Measurements from ENCODE around the gene PRKAR1B. TPM values are rescaled to one million over a fixed set of nuclear protein-coding genes. Genes with fewer than 3 reads are reported as not detected.

Gene PRKAR1B
- total RNA-seq, 2 donors from 2014 or later: 15.1 to 15.9 TPM

GRCh38 chr7:571096-571717 is 155.9 kb downstream of the PRKAR1B start:
- DNase-seq (ENCODE audit: low spot score): no peak
- Histone ChIP-seq H3K4me3 (no peak overlapping the region), H3K36me3 (no peaks in the 10 kb centered on the region), H3K4me1 (peaks cover 0 to 19% of the 10 kb centered on the region in 2 donors), H3K27ac (no peak overlapping the region), H3K27me3 (no peaks in the 10 kb centered on the region), H3K9me3 (no peaks in the 10 kb centered on the region)
- no peak for TF ChIP-seq CTCF (IDR thresholded peaks at IDR 0.05)

GRCh38 chr7:570801-571070 is 156.3 kb downstream of the PRKAR1B start:
- Histone ChIP-seq H3K36me3 (no peaks in the 10 kb centered on the region), H3K27me3 (no peaks in the 10 kb centered on the region), H3K27ac (no peak overlapping the region), H3K9me3 (no peaks in the 10 kb centered on the region), H3K4me3 (no peak overlapping the region), H3K4me1 (peaks cover 0 to 19% of the 10 kb centered on the region in 2 donors)
- no peak for DNase-seq (ENCODE audit: low spot score)
- TF ChIP-seq CTCF (IDR thresholded peaks at IDR 0.05): no peak

DNA sequence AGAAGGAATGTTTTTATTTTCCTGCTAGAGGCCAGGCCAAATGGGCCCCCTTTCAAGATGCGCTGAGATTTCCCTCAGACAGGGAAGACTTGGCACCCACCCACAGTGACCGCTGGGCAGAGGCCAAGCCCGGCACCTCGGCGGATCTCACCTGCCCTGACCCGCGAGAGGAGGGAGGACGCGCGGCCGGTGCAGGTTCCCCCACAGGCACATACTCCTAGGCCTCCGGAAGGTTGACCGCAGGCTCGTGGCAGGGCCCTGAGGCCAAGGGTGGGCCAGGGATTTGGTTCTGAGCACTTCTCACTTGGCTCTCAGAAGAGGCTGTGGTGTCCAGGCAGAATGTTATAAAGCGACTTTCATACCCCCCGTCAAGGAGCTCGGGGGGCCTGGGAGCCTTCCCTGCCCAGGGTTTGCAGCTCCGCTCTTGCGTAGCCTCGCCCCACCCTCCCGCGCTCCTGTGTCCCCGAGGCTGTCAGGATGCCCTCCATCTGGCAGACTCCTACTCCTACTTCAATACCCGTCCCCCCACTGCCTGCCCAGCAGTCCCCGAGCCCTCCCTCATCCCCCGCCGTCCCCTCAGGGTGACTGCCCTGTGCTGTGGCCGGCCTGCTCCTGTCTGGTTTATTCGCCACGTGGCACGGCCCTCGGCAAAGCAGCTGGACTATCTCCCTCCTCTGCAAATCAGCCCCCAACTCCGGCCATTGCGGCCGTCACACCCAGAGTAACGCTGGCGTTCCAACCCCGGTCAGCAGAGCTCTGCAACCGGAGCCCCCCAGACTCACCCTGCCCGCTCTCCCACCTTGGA is 156.9 kb downstream of the PRKAR1B start:
- Histone ChIP-seq H3K9me3 (no peaks in the 10 kb centered on the region), H3K36me3 (no peaks in the 10 kb centered on the region), H3K4me3 (no peak overlapping the region), H3K27me3 (no peaks in the 10 kb centered on the region), H3K27ac (no peak overlapping the region), H3K4me1 (peaks cover 0 to 20% of the 10 kb centered on the region in 2 donors)
- DNase-seq (ENCODE audit: low spot score): no peak
- TF ChIP-seq CTCF (IDR thresholded peaks at IDR 0.05): no peak

- no peak for TF ChIP-seq CTCF (IDR thresholded peaks at IDR 0.05)
- no peak for DNase-seq (ENCODE audit: low spot score)
- Histone ChIP-seq H3K9me3 (no peaks in the 10 kb centered on the region), H3K27ac (peak overlapping the region in 1 of 2 donors; percentile 59), H3K4me3 (no peak overlapping the region), H3K27me3 (no peaks in the 10 kb centered on the region), H3K4me1 (peaks cover 0 to 29% of the 10 kb centered on the region in 2 donors), H3K36me3 (no peaks in the 10 kb centered on the region)
Measured at GRCh38 chr7:569071-569855, 157.8 kb downstream of the PRKAR1B start.

DNA sequence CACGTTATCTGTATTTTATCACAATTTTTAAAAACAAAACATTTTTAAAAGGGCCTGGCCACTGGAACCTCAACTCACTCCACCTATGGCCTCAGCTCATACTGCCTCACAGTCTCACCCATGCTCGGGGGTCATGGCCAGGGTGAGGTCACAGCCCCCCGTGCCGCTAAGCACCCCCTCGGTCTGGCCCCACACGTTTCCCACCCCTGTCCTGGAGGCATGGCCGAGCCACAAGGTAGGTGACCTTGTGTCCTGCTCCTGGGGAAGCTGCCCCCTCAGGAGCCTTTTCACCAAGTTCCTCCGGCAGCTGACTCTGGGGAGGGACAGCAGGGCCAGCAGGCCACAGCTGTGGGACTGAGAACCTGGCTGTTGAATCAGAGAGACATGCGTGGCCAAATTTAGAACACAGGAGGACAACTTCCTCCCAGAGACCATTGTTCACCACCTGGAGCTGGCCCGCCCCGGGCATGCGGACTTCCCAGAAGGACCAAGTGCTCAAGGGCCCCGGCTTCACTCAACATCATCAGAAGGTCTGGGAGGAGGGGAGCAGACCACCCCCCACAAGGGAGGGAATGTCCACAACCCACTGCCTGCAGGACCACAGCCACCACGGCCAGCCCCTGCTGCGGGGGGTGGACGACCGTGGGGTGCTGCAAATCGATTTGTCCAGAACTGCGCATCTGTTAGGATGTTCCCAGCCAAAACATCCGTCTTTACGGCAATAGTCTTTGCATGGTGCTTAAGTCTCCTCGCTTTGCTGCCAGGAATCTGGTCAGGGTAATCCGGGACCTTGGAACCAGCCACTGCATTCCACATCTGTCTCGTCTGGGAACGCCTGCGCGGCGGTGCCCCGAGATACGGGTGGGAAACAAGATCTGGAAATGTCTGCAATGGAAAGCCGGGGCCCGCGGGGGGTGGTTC is 158.8 kb downstream of the PRKAR1B start:
- no peaks in the 10 kb centered on the region for H3K36me3 ChIP-seq
- DNase-seq (ENCODE audit: low spot score): no peak
- peaks cover 0 to 36% of the 10 kb centered on the region in 2 donors for H3K4me1 ChIP-seq
- no peaks in the 10 kb centered on the region for H3K27me3 ChIP-seq
- H3K4me3 ChIP-seq: no peak overlapping the region
- peak overlapping the region; percentile 41 to 59 for H3K27ac ChIP-seq
- H3K9me3 ChIP-seq: no peaks in the 10 kb centered on the region
- TF ChIP-seq CTCF (IDR thresholded peaks at IDR 0.05): no peak
